Psoas muscle (tissue), 8 donors: ENCODE measurements around the gene CHAD. TPM values are rescaled to one million over a fixed set of nuclear protein-coding genes. Genes with fewer than 3 reads are reported as not detected.
A peak's percentile ranks its signal among the peaks of the same experiment; 100 is the strongest.
"Not testable (repeated sequence)": the region's sequence is repeated elsewhere in the genome, so short reads cannot be mapped to it uniquely, and the experiment has no call there.

Experiments
- ATAC-seq, 4 donors: fragments of 200-7000 bp; cut with Tn5 transposase; one replicate each; pipeline ENCODE4 v1.9.1; 2020; ENCODE audit warnings: moderate library complexity in 3 of 4, mild to moderate bottlenecking in 2 of 4
- DNase-seq, 2 donors: peaks; one replicate each; pipeline ENCODE4 v3.0.0-alpha.2; 2020
- H3K27ac ChIP-seq: fragments of 200-600 bp; one replicate; pipeline ENCODE4 v1.8.0; 2022
- H3K27me3 ChIP-seq, 3 donors: fragments of 200-600 bp in 1 of 3; one replicate each; pipeline versions ENCODE4 v1.6.1 to v1.8.0; 2013 to 2022; ENCODE audit warnings: low read length in 2 of 3, mild to moderate bottlenecking in 2 of 3, moderate library complexity in 1 of 3; ENCODE audit not compliant: insufficient read depth in 3 of 3
- H3K36me3 ChIP-seq, 2 donors: fragments of 200-600 bp in 1 of 2; one replicate each; pipeline versions ENCODE4 v1.6.1 to v1.8.0; 2013 to 2022; ENCODE audit warnings: low read depth in 1 of 2, mild to moderate bottlenecking in 1 of 2, moderate library complexity in 1 of 2; ENCODE audit not compliant: insufficient read depth in 1 of 2
- H3K4me1 ChIP-seq: fragments of 200-600 bp; one replicate; pipeline ENCODE4 v1.8.0; 2022
- H3K4me3 ChIP-seq: fragments of 200-600 bp; one replicate; pipeline ENCODE4 v1.8.0; 2022; ENCODE audit warnings: mild to moderate bottlenecking
- H3K9me3 ChIP-seq: fragments of 200-600 bp; one replicate; pipeline ENCODE4 v1.8.0; 2022
- CTCF ChIP-seq: fragments of 200-600 bp; IDR thresholded peaks from one replicate; pipeline ENCODE4 v1.8.0; 2022; ENCODE audit warnings: antibody characterized with exemption
- WGBS, 3 donors: extraction: QIAGEN DNeasy Blood & Tissue Kit; methylation state at CpG; one replicate each; pipeline versions ENCODE4 v1.1.6 to v1.1.7; 2013; 5-methylcytosine and 5-hydroxymethylcytosine counted together
- intact Hi-C, 2 donors: fragments of 100-400 bp; cut with DNase I; formaldehyde crosslinking; loops; one replicate each; pipeline versions ENCODE4 v1.11.0 to v1.14.2; 2022
- polyA plus RNA-seq, 3 donors: library from polyadenylated mRNA; stranded (reverse); fragments of 200-250 nt; gene quantifications; one replicate each; pipeline ENCODE4 v1.2.3, GENCODE V29; 2013
- total RNA-seq, 4 donors: library from RNA; stranded (reverse); fragmentation: NEBNext Ultra II Directional in 2 of 4; extraction: Animal tissue kit (Norgen Biotek cat#: 25700) in 2 of 4; gene quantifications; one replicate each; pipeline versions ENCODE4 v1.2.1 to v1.2.4, GENCODE V29; 2021 to 2023
- donor health status: healthy with polysubstance abuse.
- donor health status: DM: no; HTN: no; CAD: no; lungs with moderate emphysema.
- donor health status: Bipolar disorder and iron deficiency.
- donor health status: healthy.
- donor health status: DM: yes; HTN: yes; CAD: no.
- donor health status: DM: no; HTN: no; CAD: no.
- donor health status: DM: no; HTN: no; CAD: no.
- donor health status: DM: yes; HTN: yes; CAD: no.

Gene CHAD
- total and polyA plus RNA-seq, 7 donors, result 0.09 to 0.76 (median 0.42) TPM; not detected in 2

- peak; percentile 54 to 78 (median 71) for ATAC-seq
- peak in 1 of 2 donors; percentile 48 for DNase-seq
- Histone ChIP-seq H3K36me3 (no peaks in the 10 kb centered on the region), H3K27me3 (no peaks in the 10 kb centered on the region), H3K4me1 (peaks cover 50% of the 10 kb centered on the region), H3K9me3 (no peaks in the 10 kb centered on the region), H3K27ac (peak overlapping the region; percentile 83), H3K4me3 (no peak overlapping the region)
- intact Hi-C loops, result loop anchor here in 1 of 2 donors (5.0 kb wide), 1 partner anchor 43 kb away; no protein-coding TSS in a partner anchor
- WGBS, 3 donors, result 27 to 57% (median 34%) methylated on average over 7 of the region's 7 CpGs
- no peak for TF ChIP-seq CTCF
These were observed 39.8 kb downstream of the CHAD start for GRCh38 chr17:50428831-50429424.

- not testable (repeated sequence) for DNase-seq, H3K4me3 ChIP-seq, ATAC-seq, H3K9me3 ChIP-seq, H3K27me3 ChIP-seq, H3K36me3 ChIP-seq
- H3K27ac ChIP-seq, result peak overlapping the region; percentile 83
- intact Hi-C loops, result loop anchor here in 1 of 2 donors (5.0 kb wide), 1 partner anchor 44 kb away; no protein-coding TSS in a partner anchor
- 64 to 84% (median 74%) methylated on average over 6 of the region's 6 CpGs for WGBS, 3 donors
- peaks cover 47% of the 10 kb centered on the region for H3K4me1 ChIP-seq
These were observed 40.6 kb downstream of the CHAD start for GRCh38 chr17:50428126-50428525.

GRCh38 chr17:50426814-50427787, 41.6 kb downstream of the CHAD start:
- intact Hi-C loops, result loop anchor here in 1 of 2 donors (5.0 kb wide), 1 partner anchor 45 kb away; no protein-coding TSS in a partner anchor
- WGBS, 3 donors, result 13 to 21% (median 20%) methylated on average over 4 of the region's 4 CpGs

GRCh38 chr17:50426472-50426782, 42.3 kb downstream of the CHAD start:
- Histone ChIP-seq H3K27ac (peak overlapping the region; percentile 83), H3K9me3 (no peaks in the 10 kb centered on the region), H3K4me3 (peak overlapping the region; percentile 86), H3K4me1 (peaks cover 43% of the 10 kb centered on the region), H3K36me3 (no peaks in the 10 kb centered on the region), H3K27me3 (no peaks in the 10 kb centered on the region)
- ATAC-seq (no peak), DNase-seq (no peak)
- 2 to 5% (median 3%) methylated on average over 7 of the region's 7 CpGs for WGBS, 3 donors
- TF ChIP-seq CTCF, result no peak
- intact Hi-C loops, result loop anchor here in 1 of 2 donors (5.0 kb wide), 1 partner anchor 46 kb away; no protein-coding TSS in a partner anchor

More at GRCh38 chr17:50426814-50427787, 41.6 kb downstream of the CHAD start:
- no peak for TF ChIP-seq CTCF
- Histone ChIP-seq H3K36me3 (no peaks in the 10 kb centered on the region), H3K4me1 (peaks cover 40% of the 10 kb centered on the region), H3K4me3 (peak overlapping the region; percentile 86), H3K27ac (peak overlapping the region; percentile 83), H3K9me3 (no peaks in the 10 kb centered on the region), H3K27me3 (no peaks in the 10 kb centered on the region)
- ATAC-seq, result peak; percentile 20 to 55 (median 44)
- DNase-seq, result peak in 1 of 2 donors; percentile 27
